ENCODE data around the gene ATF1. TPM values are rescaled to one million over a fixed set of nuclear protein-coding genes. Genes with fewer than 3 reads are reported as not detected.
"Not testable (repeated sequence)": the region's sequence is repeated elsewhere in the genome, so short reads cannot be mapped to it uniquely, and the experiment has no call there.

Gene ATF1
- total and polyA plus RNA-seq, 9 donors, result 27.0 to 40.5 (median 31.4) TPM

- Histone ChIP-seq H3K4me1 (ENCODE audit: control insufficient read depth, insufficient read depth, low read length) (peaks cover 5% of the 10 kb centered on the region), H3K36me3 (ENCODE audit: control insufficient read depth, insufficient read depth, low read length) (peaks cover 18% of the 10 kb centered on the region), H3K27ac (ENCODE audit: low read length) (no peak overlapping the region), H3K4me3 (ENCODE audit: low read length) (no peak overlapping the region), H3K27me3 (ENCODE audit: control insufficient read depth, insufficient read depth, low read length) (no peaks in the 10 kb centered on the region), H3K9me3 (replicated peaks; ENCODE audit: control insufficient read depth, low read depth, low read length) (no peaks in the 10 kb centered on the region)
- WGBS (ENCODE audit: insufficient coverage), result 100% methylated on average over 2 of the region's 2 CpGs
- no peak for DNase-seq
Observed at GRCh38 chr12:50749459-50749882, 14.4 kb upstream of the ATF1 start.

GRCh38 chr12:50750366-50750765, 13.5 kb upstream of the ATF1 start:
- WGBS (ENCODE audit: insufficient coverage), result 92% methylated on average over 4 of the region's 4 CpGs
- Histone ChIP-seq H3K27ac (ENCODE audit: low read length) (no peak overlapping the region), H3K9me3 (replicated peaks; ENCODE audit: control insufficient read depth, low read depth, low read length) (no peaks in the 10 kb centered on the region)

GRCh38 chr12:50751948-50752721, 11.8 kb upstream of the ATF1 start:
- Histone ChIP-seq H3K4me3 (ENCODE audit: low read length) (no peak overlapping the region), H3K27me3 (ENCODE audit: control insufficient read depth, insufficient read depth, low read length) (no peaks in the 10 kb centered on the region), H3K27ac (ENCODE audit: low read length) (peak overlapping the region; percentile 68), H3K36me3 (ENCODE audit: control insufficient read depth, insufficient read depth, low read length) (peaks cover 7% of the 10 kb centered on the region), H3K9me3 (replicated peaks; ENCODE audit: control insufficient read depth, low read depth, low read length) (no peaks in the 10 kb centered on the region), H3K4me1 (ENCODE audit: control insufficient read depth, insufficient read depth, low read length) (peaks cover 5% of the 10 kb centered on the region)
- DNase-seq, result no peak
- WGBS (ENCODE audit: insufficient coverage), result 76% methylated on average over 3 of the region's 6 CpGs

More at GRCh38 chr12:50750366-50750765, 13.5 kb upstream of the ATF1 start:
- Histone ChIP-seq H3K36me3 (ENCODE audit: control insufficient read depth, insufficient read depth, low read length) (peaks cover 13% of the 10 kb centered on the region), H3K27me3 (ENCODE audit: control insufficient read depth, insufficient read depth, low read length) (no peaks in the 10 kb centered on the region), H3K4me1 (ENCODE audit: control insufficient read depth, insufficient read depth, low read length) (peaks cover 5% of the 10 kb centered on the region), H3K4me3 (ENCODE audit: low read length) (no peak overlapping the region)
- no peak for DNase-seq

- Histone ChIP-seq H3K4me1 (ENCODE audit: control insufficient read depth, insufficient read depth, low read length) (peaks cover 5% of the 10 kb centered on the region), H3K36me3 (ENCODE audit: control insufficient read depth, insufficient read depth, low read length) (peaks cover 2% of the 10 kb centered on the region), H3K9me3 (replicated peaks; ENCODE audit: control insufficient read depth, low read depth, low read length) (no peaks in the 10 kb centered on the region), H3K27me3 (ENCODE audit: control insufficient read depth, insufficient read depth, low read length) (no peaks in the 10 kb centered on the region), H3K27ac (ENCODE audit: low read length) (no peak overlapping the region), H3K4me3 (ENCODE audit: low read length) (no peak overlapping the region)
- WGBS (ENCODE audit: insufficient coverage), result 100% methylated on average over 3 of the region's 5 CpGs
- DNase-seq, result no peak
Observed at GRCh38 chr12:50753232-50753769, 10.6 kb upstream of the ATF1 start.

- Histone ChIP-seq H3K36me3 (ENCODE audit: control insufficient read depth, insufficient read depth, low read length) (no peaks in the 10 kb centered on the region), H3K4me3 (ENCODE audit: low read length) (peak overlapping the region; percentile 96), H3K9me3 (replicated peaks; ENCODE audit: control insufficient read depth, low read depth, low read length) (peaks cover 2% of the 10 kb centered on the region), H3K27me3 (ENCODE audit: control insufficient read depth, insufficient read depth, low read length) (no peaks in the 10 kb centered on the region), H3K27ac (ENCODE audit: low read length) (peak overlapping the region; percentile 100), H3K4me1 (ENCODE audit: control insufficient read depth, insufficient read depth, low read length) (peaks cover 11% of the 10 kb centered on the region)
- under 1% methylated on average over 79 of the region's 91 CpGs for WGBS (ENCODE audit: insufficient coverage)
- DNase-seq, result peak; percentile 59
Observed at GRCh38 chr12:50764286-50765094, 589 bp downstream of the ATF1 start.

GRCh38 chr12:50765095-50765911, 1.4 kb downstream of the ATF1 start:
- peaks cover 11% of the 10 kb centered on the region for H3K4me1 ChIP-seq (ENCODE audit: control insufficient read depth, insufficient read depth, low read length)
- no peaks in the 10 kb centered on the region for H3K36me3 ChIP-seq (ENCODE audit: control insufficient read depth, insufficient read depth, low read length)
- H3K27me3 ChIP-seq (ENCODE audit: control insufficient read depth, insufficient read depth, low read length), result no peaks in the 10 kb centered on the region
- H3K4me3 ChIP-seq (ENCODE audit: low read length), result peak overlapping the region; percentile 96
- H3K9me3 ChIP-seq (replicated peaks; ENCODE audit: control insufficient read depth, low read depth, low read length), result peaks cover 2% of the 10 kb centered on the region
- peak overlapping the region; percentile 100 for H3K27ac ChIP-seq (ENCODE audit: low read length)
- WGBS (ENCODE audit: insufficient coverage), result 5% methylated on average over 4 of the region's 13 CpGs
- peak; percentile 68 for DNase-seq

GRCh38 chr12:50768391-50768790, 4.5 kb downstream of the ATF1 start:
- H3K36me3 ChIP-seq (ENCODE audit: control insufficient read depth, insufficient read depth, low read length), result no peaks in the 10 kb centered on the region

GRCh38 chr12:50768813-50769212, 4.9 kb downstream of the ATF1 start:
- DNase-seq; H3K27me3 ChIP-seq (ENCODE audit: control insufficient read depth, insufficient read depth, low read length); H3K4me1 ChIP-seq (ENCODE audit: control insufficient read depth, insufficient read depth, low read length); H3K27ac ChIP-seq (ENCODE audit: low read length); H3K36me3 ChIP-seq (ENCODE audit: control insufficient read depth, insufficient read depth, low read length); H3K4me3 ChIP-seq (ENCODE audit: low read length); H3K9me3 ChIP-seq (replicated peaks; ENCODE audit: control insufficient read depth, low read depth, low read length): not testable (repeated sequence)
- 100% methylated on average over 1 of the region's 2 CpGs for WGBS (ENCODE audit: insufficient coverage)

More at GRCh38 chr12:50768391-50768790, 4.5 kb downstream of the ATF1 start:
- no peak for DNase-seq
- Histone ChIP-seq H3K27ac (ENCODE audit: low read length) (no peak overlapping the region), H3K9me3 (replicated peaks; ENCODE audit: control insufficient read depth, low read depth, low read length) (peaks cover 2% of the 10 kb centered on the region), H3K27me3 (ENCODE audit: control insufficient read depth, insufficient read depth, low read length) (no peaks in the 10 kb centered on the region), H3K4me3 (ENCODE audit: low read length) (no peak overlapping the region), H3K4me1 (ENCODE audit: control insufficient read depth, insufficient read depth, low read length) (peaks cover 7% of the 10 kb centered on the region)
- no CpG with 5 or more reads among the region's 3 CpGs for WGBS (ENCODE audit: insufficient coverage)

GRCh38 chr12:50771409-50771808, 7.5 kb downstream of the ATF1 start:
- DNase-seq, result no peak
- no peak overlapping the region for H3K27ac ChIP-seq (ENCODE audit: low read length)
- WGBS (ENCODE audit: insufficient coverage), result 100% methylated on average over 1 of the region's 5 CpGs
- H3K36me3 ChIP-seq (ENCODE audit: control insufficient read depth, insufficient read depth, low read length), result no peaks in the 10 kb centered on the region
- H3K9me3 ChIP-seq (replicated peaks; ENCODE audit: control insufficient read depth, low read depth, low read length), result peaks cover 2% of the 10 kb centered on the region
- no peak overlapping the region for H3K4me3 ChIP-seq (ENCODE audit: low read length)
- H3K27me3 ChIP-seq (ENCODE audit: control insufficient read depth, insufficient read depth, low read length), result no peaks in the 10 kb centered on the region
- no peaks in the 10 kb centered on the region for H3K4me1 ChIP-seq (ENCODE audit: control insufficient read depth, insufficient read depth, low read length)

Measured in muscle of leg (tissue), 11 donors.